GM18508 (cell line): ENCODE measurements around the gene MLST8.

ENCODE experiments used
- ATAC-seq: cut with Tn5 transposase; IDR thresholded peaks from one replicate; pipeline ENCODE4 v1.9.1; 2021; ENCODE audit warnings: moderate number of reproducible peaks; ENCODE audit not compliant: insufficient read depth, unreplicated experiment

Gene MLST8

DNA sequence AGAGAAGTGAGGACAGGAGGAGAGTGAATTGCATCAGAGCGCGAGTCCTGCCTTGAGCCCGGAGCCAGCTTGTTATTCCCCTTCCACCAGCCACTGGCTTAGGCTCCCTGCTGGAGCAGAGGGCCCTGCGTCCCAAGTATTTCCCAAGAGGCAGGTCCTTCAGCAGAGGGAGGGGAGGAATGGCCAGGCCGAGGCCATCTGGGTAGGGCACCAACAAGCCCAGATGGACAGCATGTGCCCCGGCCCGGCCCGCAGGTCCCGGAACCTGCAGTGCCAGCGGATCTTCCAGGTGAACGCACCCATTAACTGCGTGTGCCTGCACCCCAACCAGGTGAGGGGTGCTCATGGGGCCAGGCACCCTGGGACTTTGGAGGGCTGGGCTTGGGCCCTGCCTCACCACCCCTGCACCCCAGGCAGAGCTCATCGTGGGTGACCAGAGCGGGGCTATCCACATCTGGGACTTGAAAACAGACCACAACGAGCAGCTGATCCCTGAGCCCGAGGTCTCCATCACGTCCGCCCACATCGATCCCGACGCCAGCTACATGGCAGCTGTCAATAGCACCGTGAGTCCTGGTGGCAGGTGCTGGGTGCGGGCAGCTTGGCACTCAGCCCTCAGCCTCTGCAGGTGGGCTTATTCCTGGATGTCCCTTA is 1.7 kb downstream of the MLST8 start:
- ATAC-seq, result no peak

DNA sequence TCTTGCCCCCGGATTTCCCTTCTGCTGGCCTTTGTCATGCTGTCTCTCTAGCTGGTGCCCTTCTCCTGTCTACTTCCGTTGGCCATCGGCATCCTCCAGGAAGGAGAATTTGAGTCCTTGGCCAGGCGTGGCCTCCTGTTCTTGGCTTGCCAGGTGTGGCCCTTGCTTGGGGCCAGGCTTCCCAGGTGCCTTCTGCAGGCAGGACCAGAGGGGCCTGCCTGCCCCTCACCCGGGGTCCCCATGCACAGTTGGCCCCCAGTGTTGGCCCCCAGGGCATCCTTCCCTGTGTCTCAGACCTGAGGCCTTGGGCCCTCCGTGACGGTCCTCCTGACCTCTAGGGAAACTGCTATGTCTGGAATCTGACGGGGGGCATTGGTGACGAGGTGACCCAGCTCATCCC is 2.6 kb downstream of the MLST8 start:
- ATAC-seq, result no peak

DNA sequence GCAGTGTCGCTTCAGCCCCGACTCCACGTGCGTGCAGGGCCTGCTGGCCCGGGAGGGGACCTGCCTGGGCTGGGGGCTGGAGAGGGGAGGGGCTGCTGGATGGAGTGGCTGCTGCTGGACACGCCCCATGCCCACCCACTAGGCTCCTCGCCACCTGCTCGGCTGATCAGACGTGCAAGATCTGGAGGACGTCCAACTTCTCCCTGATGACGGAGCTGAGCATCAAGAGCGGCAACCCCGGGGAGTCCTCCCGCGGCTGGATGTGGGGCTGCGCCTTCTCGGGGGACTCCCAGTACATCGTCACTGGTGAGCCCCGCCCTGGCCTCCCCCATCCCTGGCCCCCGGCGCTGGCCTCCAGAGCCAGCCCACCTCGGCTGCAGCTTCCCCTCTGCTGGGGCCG is 3.1 kb downstream of the MLST8 start:
- ATAC-seq, result no peak

DNA sequence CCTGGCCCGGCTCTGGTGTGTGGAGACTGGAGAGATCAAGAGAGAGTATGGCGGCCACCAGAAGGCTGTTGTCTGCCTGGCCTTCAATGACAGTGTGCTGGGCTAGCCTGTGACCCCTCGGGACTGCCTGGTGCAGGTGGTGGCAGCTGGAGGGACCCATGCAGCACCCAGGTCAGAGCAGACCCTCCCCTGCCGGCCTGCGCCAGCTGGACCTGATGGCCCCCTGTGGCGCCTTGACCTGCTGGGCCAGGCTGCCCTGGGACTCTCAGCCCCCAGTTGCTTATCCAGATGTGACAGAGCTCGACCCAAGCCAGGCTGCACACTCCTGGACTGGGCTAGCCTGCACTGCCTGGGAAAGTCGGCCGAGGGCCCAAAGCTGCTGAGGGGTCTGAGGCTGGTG is 3.5 kb downstream of the MLST8 start:
- no peak for ATAC-seq

DNA sequence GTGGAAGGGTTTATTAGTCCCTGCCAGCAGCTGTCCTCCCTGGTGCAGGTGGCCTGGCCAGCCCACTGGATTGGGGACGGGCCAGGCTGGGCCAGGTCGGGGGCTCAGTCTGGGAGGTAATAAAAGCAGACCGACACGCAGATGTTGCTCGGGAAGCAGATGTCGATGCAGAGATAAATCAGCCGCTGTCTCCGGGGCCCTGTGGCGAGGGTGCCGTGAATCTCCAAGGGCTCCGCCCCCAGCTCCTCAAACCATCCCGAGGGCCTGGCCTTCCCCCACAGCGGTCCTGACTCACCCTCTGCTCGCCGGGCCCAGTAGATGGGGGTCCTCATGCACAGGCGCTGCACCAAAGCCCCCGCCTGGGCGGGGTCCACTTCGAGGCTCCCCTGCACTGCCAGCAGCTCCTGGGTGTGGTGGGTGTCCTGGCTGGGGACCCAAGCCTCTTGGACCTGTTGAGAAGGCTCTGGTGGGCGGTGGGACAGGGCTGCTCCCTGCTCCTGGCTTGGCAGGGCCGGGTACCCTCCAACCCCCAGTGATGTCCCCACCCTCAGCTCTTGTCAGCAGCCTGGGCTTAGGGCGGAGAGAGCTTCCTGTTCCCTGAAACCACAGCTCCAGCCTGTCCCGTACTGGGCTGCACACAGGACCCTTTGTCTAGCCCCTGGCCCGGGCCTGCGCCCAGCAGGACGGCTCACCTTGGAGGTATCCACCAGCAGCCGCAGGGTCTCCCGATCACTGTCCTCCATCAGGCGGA is 4.2 kb downstream of the MLST8 start:
- no peak for ATAC-seq

DNA sequence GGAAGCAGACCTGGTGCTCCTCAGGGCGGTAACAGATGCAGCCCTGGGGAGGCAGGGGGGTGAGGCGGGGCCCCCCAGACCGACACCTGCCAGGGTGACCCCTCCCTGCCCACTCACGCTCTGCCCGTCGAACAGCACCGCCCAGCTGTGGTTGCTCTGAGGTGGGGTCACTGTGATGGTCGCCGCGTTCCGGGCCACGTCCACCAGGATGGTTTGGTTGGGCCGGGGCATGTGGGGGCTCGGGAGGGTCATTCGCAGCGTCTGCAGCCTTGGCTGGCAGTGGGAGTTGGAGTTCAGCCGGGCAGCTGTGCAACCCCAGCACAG is 4.7 kb downstream of the MLST8 start:
- no peak for ATAC-seq

DNA sequence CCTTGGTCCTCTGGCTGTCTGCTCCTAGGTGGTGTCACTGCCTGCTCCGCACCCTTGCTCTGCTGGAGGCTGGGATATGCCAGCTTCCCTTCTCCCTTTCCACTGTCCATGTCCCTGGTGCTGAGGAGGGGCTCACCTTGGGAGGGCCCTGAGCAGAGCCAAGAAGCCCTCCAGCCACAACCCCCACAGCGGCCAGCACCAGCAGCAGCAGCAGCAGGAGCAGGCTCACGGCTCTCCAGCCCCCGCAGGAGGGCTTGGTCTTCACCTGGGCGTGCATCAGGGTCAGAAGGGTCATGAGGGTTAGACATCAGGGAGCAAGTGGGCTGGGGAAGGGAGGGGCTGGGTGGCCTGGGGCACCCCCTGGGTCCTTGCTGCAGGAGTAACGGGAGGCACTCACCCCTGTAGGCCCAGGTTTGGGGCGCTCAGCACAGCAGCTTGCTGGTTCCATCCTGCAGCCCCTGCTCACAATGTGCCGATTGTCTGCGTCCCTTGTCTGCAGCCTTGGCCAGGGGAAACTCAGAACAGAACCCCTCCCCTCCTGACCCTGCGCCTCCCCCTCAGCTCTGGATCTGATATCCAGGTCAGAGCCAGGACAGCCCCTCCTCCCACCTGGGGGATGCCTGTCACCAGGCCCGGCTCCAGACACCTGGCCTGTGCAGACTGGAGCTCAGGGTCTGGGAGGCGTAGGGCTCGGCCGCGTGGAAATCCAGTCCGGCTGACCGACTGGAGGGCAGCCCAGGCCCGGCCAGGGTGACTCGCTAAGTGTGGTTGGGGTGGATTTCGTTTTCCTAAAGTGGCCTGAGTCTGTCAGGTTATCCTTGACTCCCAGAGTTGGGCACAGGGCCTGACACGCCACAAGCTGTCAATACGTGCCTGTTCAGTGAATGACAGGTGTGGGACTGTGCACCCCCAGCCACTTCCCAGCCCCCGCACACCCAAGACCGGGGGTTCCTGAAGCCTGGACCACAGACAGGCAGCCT is 5.4 kb downstream of the MLST8 start, which contains the start of gene BRICD5:
Gene BRICD5, minus strand, starts transcription at position 478 of the 980 bp plus-strand sequence. Its CDS starts 30 bp downstream, at position 448.
- no peak for ATAC-seq

DNA sequence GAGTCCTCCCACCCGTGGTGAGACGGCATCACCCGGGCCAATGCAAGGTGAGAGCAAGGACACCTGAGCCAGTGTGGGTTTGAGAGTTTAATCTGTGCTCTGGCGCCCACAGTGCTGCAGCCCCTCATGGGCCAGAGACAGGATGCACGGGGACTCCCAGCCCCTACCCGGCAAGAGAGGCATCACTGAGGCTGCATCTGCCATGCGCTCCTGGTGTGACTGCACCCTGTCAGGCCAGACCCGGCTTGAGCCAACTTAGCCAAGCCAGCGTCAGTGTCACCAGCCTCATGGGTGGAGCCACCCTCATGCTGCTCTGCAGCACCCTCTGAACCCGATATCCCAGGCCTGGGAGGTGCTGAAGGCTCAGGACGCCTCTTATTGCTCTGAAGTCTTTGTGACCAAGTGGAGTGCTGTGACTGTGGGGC is 6.7 kb downstream of the MLST8 start:
- ATAC-seq, result no peak

DNA sequence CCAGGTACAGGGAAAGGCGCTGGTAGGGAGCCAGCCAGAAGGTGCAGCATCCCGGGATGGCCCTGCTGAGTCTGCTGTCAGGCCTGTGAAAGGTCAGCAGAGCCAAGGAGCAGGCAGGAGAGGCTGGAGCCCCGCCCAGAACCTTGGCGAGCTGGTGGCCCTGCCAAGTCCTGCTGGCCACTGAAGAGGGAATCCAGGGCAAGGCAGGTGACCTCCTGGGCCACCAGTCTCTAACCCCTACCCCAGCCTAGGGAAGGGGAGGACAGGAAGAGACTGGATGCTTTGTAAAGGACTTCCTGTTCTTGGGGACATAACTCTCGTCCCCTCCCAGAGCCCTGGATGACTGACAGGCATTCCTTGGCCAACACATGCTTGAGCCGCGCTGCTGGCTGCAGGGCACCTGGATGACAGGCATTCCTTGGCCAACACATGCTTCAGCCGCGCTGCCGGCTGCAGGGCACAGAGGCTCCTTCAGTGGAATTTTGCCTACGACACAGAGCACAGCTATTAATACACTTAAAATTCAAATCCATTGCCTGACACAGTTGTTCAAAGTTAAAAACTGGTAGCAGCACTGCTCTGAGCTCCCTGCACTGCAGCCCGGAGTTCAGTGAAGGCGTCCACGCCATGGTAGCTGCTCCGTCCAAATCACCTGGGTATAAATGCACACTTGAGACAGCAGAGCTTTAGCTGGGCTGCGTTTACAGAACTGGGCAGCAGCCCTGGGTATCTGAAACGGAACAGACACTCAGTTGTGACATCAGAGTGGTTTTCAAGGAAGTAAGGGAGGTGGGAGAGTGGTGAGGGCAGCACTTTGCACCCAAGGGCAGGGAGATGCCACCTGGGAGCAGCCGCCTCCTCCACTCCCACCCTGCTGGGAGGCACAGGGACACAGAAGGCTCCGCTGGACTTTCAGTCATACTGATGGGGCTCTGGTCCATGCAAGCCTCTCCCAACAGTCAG is 7.4 kb downstream of the MLST8 start:
- ATAC-seq, result no peak

DNA sequence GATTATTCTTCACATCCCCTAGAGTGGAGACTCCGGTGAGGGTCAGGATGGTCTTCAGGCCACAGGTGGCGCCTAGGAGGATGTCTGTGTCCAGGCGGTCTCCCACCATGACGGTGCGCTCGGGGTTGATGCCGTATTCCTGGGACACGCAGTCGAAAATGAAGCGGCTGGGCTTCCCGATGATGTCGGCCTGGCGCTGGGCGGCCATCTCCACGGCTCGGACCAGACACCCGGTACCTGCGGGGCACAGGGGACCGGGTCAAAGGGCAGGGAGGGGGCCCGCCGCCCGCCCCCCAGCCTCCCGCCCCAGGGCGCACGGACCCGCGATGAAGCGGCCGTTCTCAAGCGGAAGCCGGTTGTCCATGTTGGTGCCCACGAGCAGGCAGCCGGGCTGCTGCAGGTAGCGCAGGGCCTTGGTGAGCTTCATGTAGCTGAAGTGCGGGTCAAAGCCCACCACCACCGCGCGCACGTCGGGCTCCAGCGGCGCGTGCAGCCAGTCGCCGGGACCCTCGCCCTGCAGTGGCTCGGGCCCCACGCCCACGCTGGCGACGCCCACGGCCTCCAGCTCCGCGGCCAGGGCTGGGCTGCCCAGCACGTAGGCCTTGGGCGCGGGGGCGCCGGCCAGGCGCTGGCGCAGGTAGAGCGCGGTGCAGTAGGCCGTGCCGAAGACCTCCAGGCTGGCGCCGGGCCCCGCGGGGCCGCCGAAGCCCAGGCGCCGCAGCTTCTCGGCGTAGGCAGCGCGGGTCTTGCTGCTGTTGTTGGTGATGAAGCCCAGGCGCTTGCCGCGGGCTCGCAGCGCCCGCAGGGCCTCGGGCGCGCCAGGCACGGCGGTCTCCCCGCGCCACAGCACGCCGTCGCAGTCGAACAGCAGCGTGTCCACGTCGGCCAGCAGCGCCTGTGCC is 8.8 kb downstream of the MLST8 start:
- no peak for ATAC-seq

DNA sequence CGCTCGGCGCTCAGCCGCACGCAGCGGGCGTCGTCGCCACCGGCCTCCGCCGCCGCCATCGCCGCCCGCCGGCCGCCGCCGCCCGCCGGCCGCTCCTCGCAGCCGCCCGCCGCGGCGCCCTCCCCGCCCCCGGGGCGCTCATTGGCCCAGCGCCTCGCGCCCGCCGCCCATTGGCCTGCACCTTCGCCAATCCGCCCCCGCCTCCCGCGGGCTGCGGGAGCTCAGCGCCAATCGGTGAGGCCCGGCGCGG is 9.4 kb downstream of the MLST8 start, which contains the start of gene PGP:
Gene PGP, minus strand, starts transcription at position 122 of the 250 bp plus-strand sequence. Its CDS starts 63 bp downstream, at position 59.
- no peak for ATAC-seq

DNA sequence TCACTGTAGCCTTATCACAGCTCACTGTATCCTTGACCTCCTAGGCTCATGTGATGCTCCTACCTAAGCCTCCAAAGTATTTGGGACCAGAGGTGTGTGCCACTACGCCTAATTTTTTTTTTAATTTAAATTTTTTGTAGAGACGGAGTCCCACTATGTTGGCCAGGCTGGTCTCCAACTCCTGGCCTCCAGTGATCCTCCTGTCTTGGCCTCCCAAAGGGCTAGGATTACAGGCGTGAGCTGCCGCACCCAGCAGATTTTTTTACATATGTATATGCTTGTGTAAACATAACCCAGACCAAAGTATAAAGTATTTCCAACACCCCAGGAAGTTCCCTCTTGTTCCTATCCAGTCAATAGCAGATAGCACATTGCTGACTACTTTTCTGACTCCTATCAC is 11.1 kb downstream of the MLST8 start:
- ATAC-seq, result no peak

DNA sequence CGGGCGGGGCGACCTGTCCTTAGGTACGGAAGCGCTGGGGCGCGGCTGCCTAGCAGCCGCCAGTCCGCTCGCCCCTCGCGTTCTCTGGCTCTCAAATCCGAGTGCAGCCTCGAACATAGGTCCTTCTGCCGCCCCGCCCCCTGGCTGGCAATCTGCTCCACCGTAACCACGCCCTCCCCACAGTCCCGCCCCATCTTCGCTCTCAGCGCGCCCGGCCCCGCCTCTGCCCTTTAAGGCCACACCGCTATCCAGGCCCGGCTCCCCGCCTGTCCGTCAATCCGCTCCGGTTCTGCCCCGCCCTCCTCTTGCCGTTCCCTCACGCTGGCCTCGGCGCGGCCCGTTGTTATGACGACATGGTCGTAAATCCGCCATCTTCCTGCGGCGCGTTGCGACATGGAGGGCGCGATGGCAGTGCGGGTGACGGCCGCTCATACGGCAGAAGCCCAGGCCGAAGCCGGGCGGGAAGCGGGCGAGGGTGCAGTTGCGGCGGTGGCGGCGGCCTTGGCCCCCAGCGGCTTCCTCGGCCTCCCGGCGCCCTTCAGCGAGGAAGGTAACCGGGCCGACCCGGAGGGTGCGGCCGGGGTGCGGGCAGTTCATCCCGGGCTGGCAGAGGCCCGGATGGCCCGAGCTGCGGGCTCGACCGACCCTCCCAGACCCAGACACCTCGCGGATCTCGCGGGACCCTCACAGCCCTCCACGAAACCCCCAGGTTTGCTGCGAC is 18.1 kb downstream of the MLST8 start, which contains the start of gene E4F1:
Gene E4F1, plus strand, starts transcription at position 371 of the 721 bp plus-strand sequence. Its CDS starts 23 bp downstream, at position 394.
- ATAC-seq, result peak; percentile 65

DNA sequence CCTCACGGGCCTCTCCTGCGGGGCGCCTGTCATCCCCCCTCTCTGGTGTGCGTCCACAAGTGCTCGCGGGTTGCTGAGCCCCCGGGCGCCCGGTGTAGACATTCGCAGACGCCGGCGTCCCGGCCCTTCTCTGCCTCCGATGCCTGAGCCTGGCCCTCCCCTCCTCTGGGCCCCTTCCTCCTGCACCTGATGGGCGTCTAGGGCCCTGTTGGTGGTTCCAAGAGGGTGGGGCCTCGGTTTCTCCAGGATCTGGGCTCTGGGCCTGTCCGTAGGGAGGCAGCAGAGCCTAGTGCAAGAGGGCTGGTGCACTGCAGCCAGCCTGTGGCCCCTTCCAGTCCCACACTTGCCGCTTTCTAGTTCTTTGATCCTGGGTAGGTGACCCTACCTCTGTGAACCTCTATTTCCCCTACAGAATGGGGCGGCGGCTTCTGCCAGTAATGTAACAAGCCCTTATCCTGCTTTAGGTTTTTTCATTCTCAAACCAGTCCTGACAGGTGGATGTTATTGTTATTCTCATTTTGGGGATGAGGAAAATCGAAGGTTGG is 18.8 kb downstream of the MLST8 start:
- no peak for ATAC-seq

DNA sequence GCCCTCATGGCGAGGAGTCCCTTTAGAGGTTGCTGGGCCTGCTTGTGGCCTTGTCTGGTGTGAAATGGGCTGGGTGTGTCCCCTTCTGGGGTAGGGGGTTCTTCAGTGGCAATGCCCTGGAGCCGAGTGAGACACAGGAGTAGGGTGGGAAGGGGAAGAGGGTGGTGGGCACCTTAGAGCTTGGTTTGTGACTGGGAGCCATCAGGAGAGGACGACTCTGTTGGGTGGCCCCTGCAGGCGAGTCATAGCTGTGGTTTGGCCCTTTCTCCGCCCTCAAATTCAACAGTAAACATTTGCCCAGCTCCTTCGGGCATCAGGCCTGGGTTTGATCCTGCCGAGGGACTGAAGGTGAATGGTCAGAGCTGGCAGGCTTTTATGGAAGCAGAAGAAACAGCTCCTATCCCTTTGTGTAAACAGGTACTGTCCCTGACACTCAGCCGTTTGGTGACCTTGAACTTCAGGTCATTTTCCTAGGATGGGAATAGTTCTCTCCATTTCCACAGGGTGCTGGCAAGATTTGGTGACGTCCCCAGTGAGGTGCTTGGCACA is 21.1 kb downstream of the MLST8 start:
- ATAC-seq, result no peak

DNA sequence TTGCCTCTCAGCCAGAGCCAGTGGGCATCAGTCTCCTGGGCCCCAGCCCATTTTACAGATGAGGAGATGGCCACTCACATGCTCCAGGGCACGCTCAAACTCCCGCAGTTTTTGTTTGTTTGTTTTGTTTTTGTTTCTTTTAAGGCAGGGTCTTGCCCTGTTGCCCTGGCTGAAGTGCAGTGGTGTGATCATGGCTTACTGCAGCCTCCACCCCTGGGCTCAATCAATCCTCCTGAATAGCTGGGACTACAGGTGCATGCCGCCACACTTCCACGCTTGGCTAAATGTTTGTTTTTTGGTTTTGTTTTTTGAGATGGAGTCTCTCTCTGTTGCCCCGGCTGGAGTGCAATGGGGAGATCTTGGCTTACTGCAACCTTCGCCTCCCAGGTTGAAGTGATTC is 21.7 kb downstream of the MLST8 start:
- ATAC-seq, result no peak

DNA sequence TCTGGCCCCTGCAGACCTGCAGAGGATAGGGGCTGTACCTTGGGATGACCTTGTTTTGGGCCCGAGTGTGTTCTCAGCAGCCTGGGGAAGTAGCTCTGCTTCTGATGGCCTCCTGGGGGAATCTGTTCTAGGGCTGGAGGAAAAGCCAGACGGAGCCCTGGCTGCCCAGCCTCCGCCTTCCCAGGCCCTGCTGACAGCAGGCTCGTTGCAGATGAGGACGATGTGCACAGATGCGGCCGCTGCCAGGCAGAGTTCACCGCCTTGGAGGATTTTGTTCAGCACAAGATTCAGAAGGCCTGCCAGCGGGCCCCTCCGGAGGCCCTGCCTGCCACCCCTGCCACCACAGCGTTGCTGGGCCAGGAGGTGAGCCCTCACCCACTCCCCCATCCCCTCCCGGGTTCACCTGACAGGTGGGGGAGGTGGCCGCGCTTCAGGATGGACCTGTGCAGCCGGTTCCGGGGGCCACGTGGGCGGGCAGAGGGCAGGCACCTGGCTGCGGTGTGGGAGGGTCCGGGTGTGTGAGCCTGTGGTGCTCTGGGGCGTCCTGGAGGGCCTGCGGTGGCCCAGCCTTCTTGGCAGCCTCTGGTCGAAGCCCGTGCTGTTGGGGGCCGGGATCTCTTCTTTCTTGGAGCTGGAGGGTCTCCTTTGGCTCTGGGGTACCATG is 23.0 kb downstream of the MLST8 start:
- ATAC-seq, result no peak
